Measurements from ENCODE around the gene ACBD6. TPM values are rescaled to one million over a fixed set of nuclear protein-coding genes. Genes with fewer than 3 reads are reported as not detected.

Gene ACBD6
- total and polyA plus RNA-seq, 8 donors = 15.0 to 25.1 (median 18.6) TPM

DNA sequence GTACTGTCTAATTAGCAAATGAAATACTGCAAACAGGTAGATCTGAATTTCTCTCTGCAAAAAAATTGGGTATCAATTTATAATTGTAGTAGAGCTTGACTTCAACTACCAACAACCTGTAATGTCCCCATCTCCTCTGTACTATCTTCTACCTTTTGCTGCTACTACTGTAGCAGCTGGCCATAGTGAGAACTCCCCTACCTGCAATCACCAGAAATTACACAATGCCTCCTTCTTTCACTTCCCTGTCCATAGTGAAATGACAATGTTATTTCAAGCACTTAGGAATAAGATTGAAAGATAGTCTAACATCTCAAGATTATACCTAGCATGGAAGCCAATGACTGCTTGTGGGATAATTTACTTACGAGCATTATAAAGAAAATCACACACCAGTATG, 100.4 kb downstream of the ACBD6 start:
- DNase-seq (no peak), FAIRE-seq (no peak), ATAC-seq (no peak)
- H3K4me3 ChIP-seq = no peak overlapping the region
- H3K9me3 ChIP-seq = no peaks in the 10 kb centered on the region
- H3K4me1 ChIP-seq = no peaks in the 10 kb centered on the region
- intact Hi-C loops (cut with DNase I) = no loop called here
- no peaks in the 10 kb centered on the region for H3K27me3 ChIP-seq
- H3K36me3 ChIP-seq = no peaks in the 10 kb centered on the region
- no peak overlapping the region for H3K27ac ChIP-seq
- TF ChIP-seq, protein P1, sequence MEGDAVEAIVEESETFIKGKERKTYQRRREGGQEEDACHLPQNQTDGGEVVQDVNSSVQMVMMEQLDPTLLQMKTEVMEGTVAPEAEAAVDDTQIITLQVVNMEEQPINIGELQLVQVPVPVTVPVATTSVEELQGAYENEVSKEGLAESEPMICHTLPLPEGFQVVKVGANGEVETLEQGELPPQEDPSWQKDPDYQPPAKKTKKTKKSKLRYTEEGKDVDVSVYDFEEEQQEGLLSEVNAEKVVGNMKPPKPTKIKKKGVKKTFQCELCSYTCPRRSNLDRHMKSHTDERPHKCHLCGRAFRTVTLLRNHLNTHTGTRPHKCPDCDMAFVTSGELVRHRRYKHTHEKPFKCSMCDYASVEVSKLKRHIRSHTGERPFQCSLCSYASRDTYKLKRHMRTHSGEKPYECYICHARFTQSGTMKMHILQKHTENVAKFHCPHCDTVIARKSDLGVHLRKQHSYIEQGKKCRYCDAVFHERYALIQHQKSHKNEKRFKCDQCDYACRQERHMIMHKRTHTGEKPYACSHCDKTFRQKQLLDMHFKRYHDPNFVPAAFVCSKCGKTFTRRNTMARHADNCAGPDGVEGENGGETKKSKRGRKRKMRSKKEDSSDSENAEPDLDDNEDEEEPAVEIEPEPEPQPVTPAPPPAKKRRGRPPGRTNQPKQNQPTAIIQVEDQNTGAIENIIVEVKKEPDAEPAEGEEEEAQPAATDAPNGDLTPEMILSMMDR (IDR thresholded peaks at IDR 0.05) = no peak
- 97 to 100% methylated on average over 1 of the region's 1 CpG for WGBS, 2 donors

DNA sequence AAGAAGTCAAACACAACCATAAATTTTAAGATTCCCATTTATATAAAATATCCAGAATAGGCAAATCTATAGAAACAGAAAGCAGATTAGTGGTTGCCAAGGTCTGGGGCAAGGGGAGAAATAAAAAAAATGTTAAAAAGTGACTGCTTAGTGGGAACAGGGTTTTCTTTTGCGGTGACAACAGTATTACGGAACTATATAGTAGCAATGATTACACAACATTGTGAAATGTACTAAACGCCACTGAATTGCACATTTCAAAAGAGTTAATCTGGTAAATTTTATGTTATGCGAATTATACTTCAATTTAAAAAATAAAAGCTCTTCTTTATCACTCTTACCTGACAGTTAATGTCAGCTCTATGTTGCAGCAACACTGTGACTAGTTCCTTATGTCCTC, 105.2 kb downstream of the ACBD6 start:
- H3K27me3 ChIP-seq = no peaks in the 10 kb centered on the region
- TF ChIP-seq, protein P1 (IDR thresholded peaks at IDR 0.05) = no peak
- FAIRE-seq (no peak), ATAC-seq (no peak), DNase-seq (no peak)
- 88 to 93% methylated on average over 4 of the region's 4 CpGs for WGBS, 2 donors
- H3K27ac ChIP-seq = no peak overlapping the region
- no peaks in the 10 kb centered on the region for H3K36me3 ChIP-seq
- H3K9me3 ChIP-seq = no peaks in the 10 kb centered on the region
- H3K4me1 ChIP-seq = no peaks in the 10 kb centered on the region
- no peak overlapping the region for H3K4me3 ChIP-seq
- intact Hi-C loops (cut with DNase I) = no loop called here

DNA sequence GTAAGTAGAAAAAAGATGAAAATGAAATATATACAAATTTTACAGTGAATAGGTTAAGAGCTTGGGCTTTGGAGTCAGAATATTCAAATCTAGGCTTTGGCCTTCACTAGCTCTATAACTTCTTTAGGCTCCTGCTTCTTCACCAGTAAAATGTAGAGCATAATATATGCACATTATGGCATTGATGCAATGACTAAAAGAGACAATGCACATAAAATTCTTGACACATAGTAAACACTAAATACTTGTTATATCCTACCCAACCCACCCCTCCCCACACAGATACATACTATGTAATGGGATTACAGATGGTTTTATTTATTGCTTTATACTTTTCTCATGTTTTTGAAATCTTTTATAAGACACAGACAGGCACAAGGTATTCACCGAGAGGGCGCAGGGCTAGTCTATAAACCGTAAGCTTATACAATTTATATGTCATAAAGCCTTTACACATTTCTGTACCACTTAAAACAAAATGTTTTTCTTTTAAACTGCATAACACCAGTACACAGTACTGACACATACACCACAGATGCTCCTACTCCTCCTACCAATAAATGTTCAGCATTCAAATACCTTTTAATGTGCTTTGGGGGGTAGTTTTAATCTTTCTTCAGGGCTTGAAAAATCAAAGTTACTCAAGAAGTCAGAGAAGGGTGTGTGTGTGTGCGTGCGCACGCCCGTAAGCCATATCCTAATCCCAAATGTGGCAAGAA, 109.8 kb downstream of the ACBD6 start:
- no peak for FAIRE-seq
- H3K36me3 ChIP-seq = no peaks in the 10 kb centered on the region
- no peaks in the 10 kb centered on the region for H3K9me3 ChIP-seq
- DNase-seq = no peak
- H3K4me1 ChIP-seq = no peaks in the 10 kb centered on the region
- intact Hi-C loops (cut with DNase I) = no loop called here
- H3K27me3 ChIP-seq = no peaks in the 10 kb centered on the region
- ATAC-seq = no peak
- H3K4me3 ChIP-seq = no peak overlapping the region
- WGBS, 2 donors = 97 to 98% methylated on average over 7 of the region's 7 CpGs
- no peak overlapping the region for H3K27ac ChIP-seq
- TF ChIP-seq, protein P1 (IDR thresholded peaks at IDR 0.05) = no peak

DNA sequence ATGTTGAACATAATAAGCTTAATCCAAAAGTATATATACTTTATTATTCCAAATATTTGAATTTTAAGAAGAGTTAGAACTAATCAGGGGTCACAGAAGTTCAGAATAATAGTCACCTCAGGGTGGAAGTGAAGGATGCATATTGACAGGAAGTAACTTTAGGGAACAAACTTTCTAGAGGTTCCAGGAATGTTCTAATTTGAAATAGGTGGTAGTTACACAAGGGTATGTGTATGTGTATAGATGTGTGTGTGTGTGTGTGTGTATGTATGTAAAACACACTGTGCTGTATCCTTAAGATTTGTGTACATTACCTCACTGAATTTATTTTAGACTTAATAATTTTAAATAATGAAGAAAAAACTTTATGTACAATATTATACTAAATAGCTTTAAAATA, 110.4 kb downstream of the ACBD6 start:
- H3K9me3 ChIP-seq = no peaks in the 10 kb centered on the region
- no peak overlapping the region for H3K27ac ChIP-seq
- DNase-seq (no peak), ATAC-seq (no peak), FAIRE-seq (no peak)
- no peaks in the 10 kb centered on the region for H3K4me1 ChIP-seq
- intact Hi-C loops (cut with DNase I) = no loop called here
- no peak overlapping the region for H3K4me3 ChIP-seq
- TF ChIP-seq, protein P1 (IDR thresholded peaks at IDR 0.05) = no peak
- no peaks in the 10 kb centered on the region for H3K27me3 ChIP-seq
- H3K36me3 ChIP-seq = no peaks in the 10 kb centered on the region

DNA sequence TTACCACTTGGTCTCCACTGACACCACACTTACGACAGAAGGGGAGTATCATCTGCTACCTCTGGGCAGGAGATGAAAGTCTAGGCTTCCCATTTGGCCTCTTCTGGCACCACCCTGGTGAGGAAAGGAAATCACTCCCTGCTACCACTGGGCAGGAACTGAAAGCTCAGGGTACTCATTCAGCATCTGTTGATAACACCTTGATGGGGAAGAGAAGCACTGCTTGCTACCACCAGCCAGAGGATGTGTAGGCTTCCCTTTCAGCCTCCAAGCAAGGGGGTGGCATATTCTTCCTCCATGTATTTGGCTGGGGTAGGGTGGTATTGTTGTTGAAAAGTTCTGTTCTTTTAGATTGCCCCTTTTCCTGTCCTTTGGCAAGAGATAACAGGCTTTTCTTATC, 115.0 kb downstream of the ACBD6 start:
- H3K27ac ChIP-seq = no peak overlapping the region
- DNase-seq = no peak

More for the DNA sequence above, 115.0 kb downstream of the ACBD6 start:
- FAIRE-seq (no peak), ATAC-seq (no peak)
- no peaks in the 10 kb centered on the region for H3K9me3 ChIP-seq
- H3K27me3 ChIP-seq = no peaks in the 10 kb centered on the region
- no peak overlapping the region for H3K4me3 ChIP-seq
- WGBS, 2 donors = 98 to 100% methylated on average over 1 of the region's 1 CpG
- no peaks in the 10 kb centered on the region for H3K36me3 ChIP-seq
- intact Hi-C loops (cut with DNase I) = no loop called here
- no peaks in the 10 kb centered on the region for H3K4me1 ChIP-seq
- TF ChIP-seq, protein P1 (IDR thresholded peaks at IDR 0.05) = no peak

Measured in pancreas (tissue), 10 donors.